GM20000 (cell line): Measurements from ENCODE around the gene KLHL2.
"Not testable (repeated sequence)": the region's sequence is repeated elsewhere in the genome, so short reads cannot be mapped to it uniquely, and the experiment has no call there.

Experiments
- DNase-seq: peaks from one replicate; pipeline ENCODE4 v3.0.0; 2012; ENCODE audit warnings: low spot score
- CTCF ChIP-seq: IDR thresholded peaks from 2 replicates; pipeline ENCODE4 v1.5.1; 2012; ENCODE audit warnings: mild to moderate bottlenecking, control low read depth; ENCODE audit errors: extremely low read depth, missing control alignments

The KLHL2 gene

GRCh38 chr4:165248102-165248501 is 40.7 kb downstream of the KLHL2 start:
- no peak for TF ChIP-seq CTCF

GRCh38 chr4:165248904-165249303 is 41.5 kb downstream of the KLHL2 start:
- DNase-seq = not testable (repeated sequence)

More at GRCh38 chr4:165248102-165248501, 40.7 kb downstream of the KLHL2 start:
- DNase-seq = no peak

GRCh38 chr4:165254771-165255170 is 47.4 kb downstream of the KLHL2 start:
- DNase-seq = not testable (repeated sequence)

GRCh38 chr4:165255439-165255838 is 48.1 kb downstream of the KLHL2 start:
- peak; percentile 22 for DNase-seq

GRCh38 chr4:165256074-165256659 is 48.8 kb downstream of the KLHL2 start:
- not testable (repeated sequence) for DNase-seq

- not testable (repeated sequence) for DNase-seq
Observed at GRCh38 chr4:165259776-165260175, 52.4 kb downstream of the KLHL2 start.

GRCh38 chr4:165262306-165262705 is 54.9 kb downstream of the KLHL2 start:
- DNase-seq = not testable (repeated sequence)

GRCh38 chr4:165263466-165263865 is 56.1 kb downstream of the KLHL2 start:
- DNase-seq = not testable (repeated sequence)

GRCh38 chr4:165269931-165270330 is 62.6 kb downstream of the KLHL2 start:
- DNase-seq = not testable (repeated sequence)

GRCh38 chr4:165273443-165273842 is 66.1 kb downstream of the KLHL2 start:
- not testable (repeated sequence) for DNase-seq

- DNase-seq = not testable (repeated sequence)
Observed at GRCh38 chr4:165275357-165275756, 68.0 kb downstream of the KLHL2 start.

- DNase-seq = not testable (repeated sequence)
Observed at GRCh38 chr4:165279531-165279930, 72.2 kb downstream of the KLHL2 start.

- DNase-seq = not testable (repeated sequence)
Observed at GRCh38 chr4:165284697-165285096, 77.3 kb downstream of the KLHL2 start.

GRCh38 chr4:165286619-165287340 is 79.4 kb downstream of the KLHL2 start:
- DNase-seq = not testable (repeated sequence)

GRCh38 chr4:165288226-165288625 is 80.9 kb downstream of the KLHL2 start:
- TF ChIP-seq CTCF = no peak
- peak; percentile 23 for DNase-seq
